Fibroblast of villous mesenchyme (primary cell): ENCODE data around the gene ARID1B. TPM values are rescaled to one million over a fixed set of nuclear protein-coding genes. Genes with fewer than 3 reads are reported as not detected.
A peak's percentile ranks its signal among the peaks of the same experiment; 100 is the strongest.

Experiments
- DNase-seq: peaks from one replicate; pipeline ENCODE4 v3.0.0-alpha.2; 2010; ENCODE audit warnings: low read depth
- H3K4me3 ChIP-seq: 2 replicates; pipeline ENCODE4 v1.5.1; 2011; ENCODE audit warnings: low read depth, mild to moderate bottlenecking, low read length
- CTCF ChIP-seq: IDR thresholded peaks from 2 replicates; pipeline ENCODE4 v1.5.1; 2012; ENCODE audit warnings: low read depth, mild to moderate bottlenecking, low read length; ENCODE audit not compliant: insufficient read depth
- total RNA-seq: library from RNA; depleted of rRNA; stranded (reverse); fragments of >200 nt; gene quantifications from 2 replicates; pipeline ENCODE4 v1.2.3, GENCODE V29; 2012

ARID1B gene
- total RNA-seq, 1 donor, result 41.0 TPM

GRCh38 chr6:156859686-156860085 is 82.5 kb downstream of the ARID1B start:
- no peak for DNase-seq
- no peak overlapping the region for H3K4me3 ChIP-seq
- TF ChIP-seq CTCF, result no peak

- TF ChIP-seq CTCF, result no peak
- DNase-seq, result no peak
- no peak overlapping the region for H3K4me3 ChIP-seq
Measured at GRCh38 chr6:156862711-156863110, 85.5 kb downstream of the ARID1B start.

- no peak for TF ChIP-seq CTCF
- H3K4me3 ChIP-seq, result no peak overlapping the region
- DNase-seq, result no peak
Measured at GRCh38 chr6:156863504-156863903, 86.3 kb downstream of the ARID1B start.

- H3K4me3 ChIP-seq, result no peak overlapping the region
- no peak for DNase-seq
- TF ChIP-seq CTCF, result no peak
Measured at GRCh38 chr6:156864557-156864956, 87.4 kb downstream of the ARID1B start.

- TF ChIP-seq CTCF, result no peak
- no peak for DNase-seq
- no peak overlapping the region for H3K4me3 ChIP-seq
Measured at GRCh38 chr6:156865019-156865629, 87.9 kb downstream of the ARID1B start.

- DNase-seq, result peak; percentile 75
- peak overlapping the region; percentile 24 for H3K4me3 ChIP-seq
- TF ChIP-seq CTCF, result no peak
Measured at GRCh38 chr6:156866220-156867015, 89.2 kb downstream of the ARID1B start.
